DND-41 (cell line): Measurements from ENCODE around the gene EFHC1.

ENCODE experiments used
- CTCF ChIP-seq: IDR thresholded peaks from 2 replicates; pipeline ENCODE4 v1.5.1; 2012; ENCODE audit warnings: borderline replicate concordance, low read length, moderate library complexity, mild to moderate bottlenecking; ENCODE audit not compliant: poor library complexity, severe bottlenecking; ENCODE audit errors: extremely low read depth
- EZH2 ChIP-seq: IDR thresholded peaks from 3 replicates; pipeline ENCODE4 v1.6.1; 2012; ENCODE audit warnings: borderline replicate concordance, low read depth, mild to moderate bottlenecking, moderate library complexity, low read length, inconsistent platforms; ENCODE audit not compliant: severe bottlenecking

DNA sequence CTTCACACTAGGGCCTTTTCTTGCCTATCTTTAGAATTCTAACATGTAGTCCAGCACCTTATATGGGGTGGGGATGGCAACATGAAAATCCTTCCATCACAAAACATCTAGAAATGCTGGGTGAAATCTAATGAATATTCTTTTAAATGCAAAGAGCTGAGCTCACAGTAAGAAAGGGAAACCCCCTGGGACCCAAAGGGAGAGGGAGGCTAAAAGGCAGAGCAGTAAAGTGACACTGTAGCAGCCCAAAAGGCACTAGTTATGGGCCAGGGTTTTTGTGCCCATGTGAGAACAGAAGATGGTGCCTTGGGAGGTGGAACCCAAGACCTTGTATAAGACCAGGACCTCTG lies 90.0 kb downstream of the EFHC1 start:
- TF ChIP-seq CTCF: no peak
- no peak for TF ChIP-seq EZH2
